DOHH2 (cell line): Measurements from ENCODE around the gene DCAF5.

Experiments used
- EZH2phosphoT487 ChIP-seq: fragments of 200-600 bp; sonication (generic); IDR thresholded peaks from 2 replicates; pipeline ENCODE4 v1.6.1; 2017; ENCODE audit warnings: borderline replicate concordance, mild to moderate bottlenecking, antibody characterized with exemption, low read length, moderate library complexity, mixed read lengths
- TF ChIP-seq, protein P1 (sequence below): fragments of 200-600 bp; sonication (generic); IDR thresholded peaks from one replicate; pipeline ENCODE4 v1.5.1; 2014; ENCODE audit warnings: antibody characterized with exemption, mild to moderate bottlenecking, low read depth, low read length; ENCODE audit not compliant: poor library complexity, severe bottlenecking

DNA sequence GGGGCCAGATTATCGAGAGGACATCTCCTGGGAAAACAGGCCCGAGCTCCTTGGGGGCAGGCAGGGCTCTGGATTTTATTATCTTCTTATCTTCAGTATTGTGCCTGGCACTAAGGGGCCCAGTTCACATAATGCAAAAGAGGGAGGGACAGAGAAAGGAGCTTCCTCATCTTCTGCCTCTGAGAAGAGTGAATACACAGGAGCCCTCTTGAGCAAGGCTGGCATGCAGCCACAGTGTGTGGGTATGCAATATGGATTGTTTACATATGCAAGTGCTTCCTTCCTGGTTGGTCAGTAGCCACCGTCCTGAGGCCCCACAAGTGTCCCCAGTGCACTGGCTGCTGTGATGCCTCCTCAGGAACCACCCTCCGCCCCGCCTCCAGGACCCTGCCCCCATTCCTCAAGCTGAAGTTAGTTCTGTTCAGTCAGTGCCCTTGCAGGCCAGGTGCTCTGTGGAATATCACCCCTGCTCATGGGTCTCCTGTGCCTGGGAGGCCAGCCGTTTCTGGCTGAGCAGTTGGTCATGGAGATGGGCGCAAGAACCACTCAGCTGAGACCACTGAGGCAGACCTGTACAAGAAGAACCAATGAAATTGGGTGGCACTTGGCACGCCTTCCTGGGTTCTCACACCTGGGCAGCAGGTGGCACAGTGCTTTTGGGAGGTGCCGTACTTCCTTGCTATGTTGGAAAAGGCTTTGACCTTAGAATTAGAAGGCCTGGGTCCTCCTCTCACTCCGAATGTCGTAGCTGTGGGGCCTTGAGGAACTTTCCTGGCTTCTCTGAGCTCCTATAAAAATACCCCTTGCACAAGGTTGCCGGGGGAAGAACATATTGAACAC is 138.8 kb downstream of the DCAF5 start:
- TF ChIP-seq, protein P1, sequence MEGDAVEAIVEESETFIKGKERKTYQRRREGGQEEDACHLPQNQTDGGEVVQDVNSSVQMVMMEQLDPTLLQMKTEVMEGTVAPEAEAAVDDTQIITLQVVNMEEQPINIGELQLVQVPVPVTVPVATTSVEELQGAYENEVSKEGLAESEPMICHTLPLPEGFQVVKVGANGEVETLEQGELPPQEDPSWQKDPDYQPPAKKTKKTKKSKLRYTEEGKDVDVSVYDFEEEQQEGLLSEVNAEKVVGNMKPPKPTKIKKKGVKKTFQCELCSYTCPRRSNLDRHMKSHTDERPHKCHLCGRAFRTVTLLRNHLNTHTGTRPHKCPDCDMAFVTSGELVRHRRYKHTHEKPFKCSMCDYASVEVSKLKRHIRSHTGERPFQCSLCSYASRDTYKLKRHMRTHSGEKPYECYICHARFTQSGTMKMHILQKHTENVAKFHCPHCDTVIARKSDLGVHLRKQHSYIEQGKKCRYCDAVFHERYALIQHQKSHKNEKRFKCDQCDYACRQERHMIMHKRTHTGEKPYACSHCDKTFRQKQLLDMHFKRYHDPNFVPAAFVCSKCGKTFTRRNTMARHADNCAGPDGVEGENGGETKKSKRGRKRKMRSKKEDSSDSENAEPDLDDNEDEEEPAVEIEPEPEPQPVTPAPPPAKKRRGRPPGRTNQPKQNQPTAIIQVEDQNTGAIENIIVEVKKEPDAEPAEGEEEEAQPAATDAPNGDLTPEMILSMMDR = no peak
- TF ChIP-seq EZH2phosphoT487 = no peak
